HepG2 (cell line): ENCODE data around the gene TUBB. TPM values are rescaled to one million over a fixed set of nuclear protein-coding genes. Genes with fewer than 3 reads are reported as not detected.

ENCODE experiments used
- CENPX ChIP-seq: sonication (generic); formaldehyde crosslinking; IDR thresholded peaks from 2 replicates; pipeline ENCODE4 v1.9.0; 2021; ENCODE audit warnings: mild to moderate bottlenecking, missing genetic modification reagents, moderate library complexity
- CHD4 ChIP-seq: fragments of 200-600 bp; sonication (generic); IDR thresholded peaks from 2 replicates; pipeline ENCODE4 v1.7.0; 2017; ENCODE audit warnings: mild to moderate bottlenecking, low read length, borderline replicate concordance
- CREB1 ChIP-seq, 2 experiments: fragments of 450-650 bp in 1 of 2; IDR thresholded peaks; 2 replicates each; pipeline ENCODE4 v1.6.1; 2016 to 2017; ENCODE audit warnings: control low read depth in 1 of 2, mild to moderate bottlenecking in 1 of 2, missing compliant biosample characterization in 1 of 2, missing genetic modification characterization in 1 of 2
- JDP2 ChIP-seq: sonication (generic); formaldehyde crosslinking; IDR thresholded peaks from 2 replicates; pipeline ENCODE4 v1.8.1; 2022; ENCODE audit warnings: missing genetic modification reagents, borderline replicate concordance
- JUN ChIP-seq: sonication (generic); formaldehyde crosslinking; IDR thresholded peaks from 2 replicates; pipeline ENCODE4 v1.4.0; 2020; ENCODE audit warnings: mild to moderate bottlenecking, missing genetic modification reagents
- KLF11 ChIP-seq: IDR thresholded peaks from 2 replicates; pipeline ENCODE4 v1.6.1; 2016; ENCODE audit warnings: missing compliant biosample characterization
- KMT2A ChIP-seq: sonication (generic); formaldehyde crosslinking; IDR thresholded peaks from 2 replicates; pipeline ENCODE4 v1.4.0; 2020; ENCODE audit warnings: missing genetic modification reagents
- MED1 ChIP-seq: sonication (generic); formaldehyde crosslinking; IDR thresholded peaks from 2 replicates; pipeline ENCODE4 v1.4.0; 2020; ENCODE audit warnings: missing genetic modification reagents
- MTA1 ChIP-seq: sonication (generic); formaldehyde crosslinking; IDR thresholded peaks from 2 replicates; pipeline ENCODE4 v1.4.0; 2020; ENCODE audit warnings: missing genetic modification reagents, mild to moderate bottlenecking, borderline replicate concordance
- POLR2G ChIP-seq: fragments of 200-400 bp; formaldehyde crosslinking; IDR thresholded peaks from 2 replicates; pipeline ENCODE4 v1.6.1; 2018; ENCODE audit warnings: mild to moderate bottlenecking, low read depth, low read length, moderate library complexity
- RARA ChIP-seq: IDR thresholded peaks from 2 replicates; pipeline ENCODE4 v1.6.1; 2016; ENCODE audit warnings: missing genetic modification reagents, missing compliant biosample characterization
- SAP130 ChIP-seq: IDR thresholded peaks from 2 replicates; pipeline ENCODE4 v1.6.1; 2016; ENCODE audit warnings: low read depth
- SMARCC2 ChIP-seq: fragments of 450-650 bp; IDR thresholded peaks from 2 replicates; pipeline ENCODE4 v1.6.1; 2017; ENCODE audit warnings: antibody characterized with exemption, mild to moderate bottlenecking
- SOX6 ChIP-seq, 2 experiments: fragments of 450-650 bp in 1 of 2; sonication (generic) in 1 of 2; formaldehyde crosslinking in 1 of 2; IDR thresholded peaks; 2 replicates each; pipeline versions ENCODE4 v1.4.0 to v1.6.1; 2017 to 2020; ENCODE audit warnings: antibody characterized with exemption in 1 of 2, mild to moderate bottlenecking in 1 of 2, missing genetic modification reagents in 1 of 2
- SUZ12 ChIP-seq: fragments of 150-350 bp; IDR thresholded peaks from 2 replicates; pipeline ENCODE4 v1.6.1; 2014; ENCODE audit warnings: low read depth, low read length
- TSC22D2 ChIP-seq: sonication (generic); formaldehyde crosslinking; IDR thresholded peaks from 2 replicates; pipeline ENCODE4 v1.5.1; 2020; ENCODE audit warnings: missing genetic modification reagents, mild to moderate bottlenecking, borderline replicate concordance
- ZBTB7A ChIP-seq: sonication (generic); formaldehyde crosslinking; IDR thresholded peaks from 2 replicates; pipeline ENCODE4 v1.8.0; 2022; ENCODE audit warnings: mild to moderate bottlenecking, missing genetic modification reagents
- ZBTB8A ChIP-seq: sonication (generic); formaldehyde crosslinking; IDR thresholded peaks from 2 replicates; pipeline ENCODE4 v1.4.0; 2020; ENCODE audit warnings: mild to moderate bottlenecking, low read depth, missing genetic modification reagents, borderline replicate concordance
- ZFX ChIP-seq: sonication (generic); formaldehyde crosslinking; IDR thresholded peaks from 2 replicates; pipeline ENCODE4 v1.4.0; 2020; ENCODE audit warnings: mild to moderate bottlenecking, low read depth, missing genetic modification reagents, moderate library complexity
- ZNF24 ChIP-seq: fragments of 450-650 bp; IDR thresholded peaks from 2 replicates; pipeline ENCODE4 v1.6.1; 2017; ENCODE audit warnings: antibody characterized with exemption, mild to moderate bottlenecking
- ZNF296 ChIP-seq: sonication (generic); formaldehyde crosslinking; conservative IDR thresholded peaks from 2 replicates; pipeline ENCODE4 v1.5.0; 2020; ENCODE audit warnings: mild to moderate bottlenecking, missing genetic modification reagents
- ZNF30 ChIP-seq: sonication (generic); formaldehyde crosslinking; IDR thresholded peaks from 2 replicates; pipeline ENCODE4 v1.5.0; 2020; ENCODE audit warnings: mild to moderate bottlenecking, missing genetic modification reagents
- ZNF432 ChIP-seq: sonication (generic); formaldehyde crosslinking; IDR thresholded peaks from 2 replicates; pipeline ENCODE4 v1.5.0; 2020; ENCODE audit warnings: missing genetic modification reagents, mild to moderate bottlenecking, borderline replicate concordance
- ZNF546 ChIP-seq: sonication (generic); formaldehyde crosslinking; conservative IDR thresholded peaks from 2 replicates; pipeline ENCODE4 v1.8.1; 2023; ENCODE audit warnings: mild to moderate bottlenecking, missing genetic modification reagents
- ZNF883 ChIP-seq: sonication (generic); formaldehyde crosslinking; IDR thresholded peaks from 2 replicates; pipeline ENCODE4 v1.5.1; 2020; ENCODE audit warnings: mild to moderate bottlenecking, missing genetic modification reagents; ENCODE audit errors: not compliant biosample characterization
- polyA plus RNA-seq, 8 experiments: library from polyadenylated mRNA; depleted of rRNA in 3 of 8; stranded (reverse) in 7 of 8; unstranded in 1 of 8; fragments of >200 nt; fragmentation: Illumina TruSeq in 4 of 8; extraction: Trizol in 4 of 8; gene quantifications; 2 replicates each; pipeline versions ENCODE4 v1.2.1 to v1.2.3, GENCODE V29; 2011 to 2016; ENCODE audit warnings: low read depth in 4 of 8, missing spikeins in 1 of 8, mixed read lengths in 1 of 8; ENCODE audit not compliant: insufficient read depth in 1 of 8
- total RNA-seq, 5 experiments: library from RNA; depleted of rRNA; stranded (reverse); fragments of >200 nt; fragmentation: Illumina TruSeq; extraction: Trizol; gene quantifications; 2 replicates each; pipeline ENCODE4 v1.2.3, GENCODE V29; 2016; ENCODE audit warnings: low read depth in 1 of 5
- TF ChIP-seq, protein P1 (sequence below): sonication (generic); formaldehyde crosslinking; IDR thresholded peaks from 2 replicates; pipeline ENCODE4 v1.9.0; 2021; ENCODE audit warnings: missing genetic modification reagents, mild to moderate bottlenecking, borderline replicate concordance
- TF ChIP-seq, protein P2 (sequence below): sonication (generic); formaldehyde crosslinking; IDR thresholded peaks from 2 replicates; pipeline ENCODE4 v1.4.0; 2020; ENCODE audit warnings: missing genetic modification reagents; ENCODE audit errors: not compliant biosample characterization
- TF ChIP-seq, protein P3 (sequence below): sonication (generic); formaldehyde crosslinking; IDR thresholded peaks from 2 replicates; pipeline ENCODE4 v1.4.0; 2020; ENCODE audit warnings: mild to moderate bottlenecking, missing genetic modification reagents

Gene TUBB
- total and polyA plus RNA-seq, 2 of the 13 experiments (the other 11 are each of a cell fraction or from before 2014, with no cell fraction given): 911 to 1,163 TPM

DNA sequence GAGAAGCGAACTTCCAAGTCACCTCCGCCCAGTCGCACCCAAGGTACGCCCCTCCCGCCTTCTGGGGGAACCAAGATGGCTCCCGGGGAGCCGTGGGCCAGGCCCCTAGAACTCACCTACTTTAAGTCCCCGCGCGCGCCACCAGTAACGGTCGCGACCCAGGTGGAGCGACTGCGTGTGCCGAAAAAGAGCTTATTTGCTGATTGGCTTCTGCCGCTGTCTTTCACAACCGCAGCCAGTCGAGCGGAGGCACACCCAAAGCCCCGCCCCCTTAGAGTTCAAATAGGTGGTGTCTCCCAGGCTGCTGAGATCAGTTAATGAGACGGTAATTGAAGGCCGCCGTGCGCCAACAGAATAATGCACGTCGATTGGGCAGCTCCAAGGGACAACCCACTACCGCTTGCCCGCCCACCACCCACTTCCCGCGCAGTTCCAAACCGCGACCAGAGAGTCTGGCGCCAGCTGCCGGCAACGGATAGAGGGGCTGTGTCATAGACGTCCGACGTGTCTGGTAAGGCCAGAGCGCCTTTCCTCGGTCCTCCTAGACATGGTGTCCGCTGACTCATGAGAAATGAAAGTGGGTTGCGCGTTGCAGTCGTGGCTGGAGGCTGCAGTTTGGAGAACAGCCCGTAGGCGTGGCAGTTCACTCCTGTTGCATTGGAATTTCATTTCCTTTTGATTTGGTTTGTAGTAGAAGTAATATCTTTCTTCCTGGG lies 2.9 kb upstream of the TUBB start, which contains the start of gene MDC1 (continued):
- no peak for TF ChIP-seq CHD4
- peak; percentile 100 for TF ChIP-seq SAP130 (CRISPR knock-in tag)
- peak; percentile 92 for TF ChIP-seq TSC22D2 (CRISPR knock-in tag)
- TF ChIP-seq, protein P1, sequence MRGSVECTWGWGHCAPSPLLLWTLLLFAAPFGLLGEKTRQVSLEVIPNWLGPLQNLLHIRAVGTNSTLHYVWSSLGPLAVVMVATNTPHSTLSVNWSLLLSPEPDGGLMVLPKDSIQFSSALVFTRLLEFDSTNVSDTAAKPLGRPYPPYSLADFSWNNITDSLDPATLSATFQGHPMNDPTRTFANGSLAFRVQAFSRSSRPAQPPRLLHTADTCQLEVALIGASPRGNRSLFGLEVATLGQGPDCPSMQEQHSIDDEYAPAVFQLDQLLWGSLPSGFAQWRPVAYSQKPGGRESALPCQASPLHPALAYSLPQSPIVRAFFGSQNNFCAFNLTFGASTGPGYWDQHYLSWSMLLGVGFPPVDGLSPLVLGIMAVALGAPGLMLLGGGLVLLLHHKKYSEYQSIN: no peak
- TF ChIP-seq ZNF432 (CRISPR knock-in tag): no peak
- TF ChIP-seq ZNF546 (CRISPR knock-in tag): peak; percentile 85
- TF ChIP-seq JDP2 (CRISPR knock-in tag): no peak; the same call in 1 of the 2 replicates
- no peak for TF ChIP-seq ZNF296
- peak; percentile 83; the same call in 1 of the 2 replicates for TF ChIP-seq KLF11 (CRISPR knock-in tag)
- no peak for TF ChIP-seq SMARCC2
- TF ChIP-seq RARA: peak; percentile 64
- peak; percentile 89 for TF ChIP-seq CREB1 (IDR thresholded peaks at IDR 0.05)
- peak; percentile 94 for TF ChIP-seq CREB1 (CRISPR knock-in tag; IDR thresholded peaks at IDR 0.05)
- TF ChIP-seq MTA1 (CRISPR knock-in tag): peak; percentile 86; the same call in 1 of the 2 replicates
- TF ChIP-seq ZNF24: no peak
- TF ChIP-seq ZFX (CRISPR knock-in tag): peak; percentile 83
- TF ChIP-seq, protein P2, sequence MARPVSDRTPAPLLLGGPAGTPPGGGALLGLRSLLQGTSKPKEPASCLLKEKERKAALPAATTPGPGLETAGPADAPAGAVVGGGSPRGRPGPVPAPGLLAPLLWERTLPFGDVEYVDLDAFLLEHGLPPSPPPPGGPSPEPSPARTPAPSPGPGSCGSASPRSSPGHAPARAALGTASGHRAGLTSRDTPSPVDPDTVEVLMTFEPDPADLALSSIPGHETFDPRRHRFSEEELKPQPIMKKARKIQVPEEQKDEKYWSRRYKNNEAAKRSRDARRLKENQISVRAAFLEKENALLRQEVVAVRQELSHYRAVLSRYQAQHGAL: no peak
- peak; percentile 93 for TF ChIP-seq KMT2A (CRISPR knock-in tag)
- no peak for TF ChIP-seq CENPX (CRISPR knock-in tag)
- TF ChIP-seq SOX6 (IDR thresholded peaks at IDR 0.05): no peak
- peak; percentile 85 for TF ChIP-seq SOX6 (CRISPR knock-in tag; IDR thresholded peaks at IDR 0.05)
- TF ChIP-seq MED1 (CRISPR knock-in tag): peak; percentile 95
- TF ChIP-seq ZNF30 (CRISPR knock-in tag): no peak
- no peak for TF ChIP-seq SUZ12
- no peak; the same call in 1 of the 2 replicates for TF ChIP-seq ZBTB8A
- peak; percentile 91 for TF ChIP-seq JUN
- TF ChIP-seq, protein P3, sequence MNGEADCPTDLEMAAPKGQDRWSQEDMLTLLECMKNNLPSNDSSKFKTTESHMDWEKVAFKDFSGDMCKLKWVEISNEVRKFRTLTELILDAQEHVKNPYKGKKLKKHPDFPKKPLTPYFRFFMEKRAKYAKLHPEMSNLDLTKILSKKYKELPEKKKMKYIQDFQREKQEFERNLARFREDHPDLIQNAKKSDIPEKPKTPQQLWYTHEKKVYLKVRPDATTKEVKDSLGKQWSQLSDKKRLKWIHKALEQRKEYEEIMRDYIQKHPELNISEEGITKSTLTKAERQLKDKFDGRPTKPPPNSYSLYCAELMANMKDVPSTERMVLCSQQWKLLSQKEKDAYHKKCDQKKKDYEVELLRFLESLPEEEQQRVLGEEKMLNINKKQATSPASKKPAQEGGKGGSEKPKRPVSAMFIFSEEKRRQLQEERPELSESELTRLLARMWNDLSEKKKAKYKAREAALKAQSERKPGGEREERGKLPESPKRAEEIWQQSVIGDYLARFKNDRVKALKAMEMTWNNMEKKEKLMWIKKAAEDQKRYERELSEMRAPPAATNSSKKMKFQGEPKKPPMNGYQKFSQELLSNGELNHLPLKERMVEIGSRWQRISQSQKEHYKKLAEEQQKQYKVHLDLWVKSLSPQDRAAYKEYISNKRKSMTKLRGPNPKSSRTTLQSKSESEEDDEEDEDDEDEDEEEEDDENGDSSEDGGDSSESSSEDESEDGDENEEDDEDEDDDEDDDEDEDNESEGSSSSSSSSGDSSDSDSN (CRISPR knock-in tag): peak; percentile 80
- peak; percentile 71 for TF ChIP-seq ZNF883 (CRISPR knock-in tag)
- peak; percentile 98 for TF ChIP-seq POLR2G
- TF ChIP-seq ZBTB7A (CRISPR knock-in tag): no peak
